ENCODE results near the gene C14orf119. TPM values are rescaled to one million over a fixed set of nuclear protein-coding genes. Genes with fewer than 3 reads are reported as not detected.

C14orf119 gene
- total RNA-seq, 1 experiment from 2014 or later = 54.5 TPM

DNA sequence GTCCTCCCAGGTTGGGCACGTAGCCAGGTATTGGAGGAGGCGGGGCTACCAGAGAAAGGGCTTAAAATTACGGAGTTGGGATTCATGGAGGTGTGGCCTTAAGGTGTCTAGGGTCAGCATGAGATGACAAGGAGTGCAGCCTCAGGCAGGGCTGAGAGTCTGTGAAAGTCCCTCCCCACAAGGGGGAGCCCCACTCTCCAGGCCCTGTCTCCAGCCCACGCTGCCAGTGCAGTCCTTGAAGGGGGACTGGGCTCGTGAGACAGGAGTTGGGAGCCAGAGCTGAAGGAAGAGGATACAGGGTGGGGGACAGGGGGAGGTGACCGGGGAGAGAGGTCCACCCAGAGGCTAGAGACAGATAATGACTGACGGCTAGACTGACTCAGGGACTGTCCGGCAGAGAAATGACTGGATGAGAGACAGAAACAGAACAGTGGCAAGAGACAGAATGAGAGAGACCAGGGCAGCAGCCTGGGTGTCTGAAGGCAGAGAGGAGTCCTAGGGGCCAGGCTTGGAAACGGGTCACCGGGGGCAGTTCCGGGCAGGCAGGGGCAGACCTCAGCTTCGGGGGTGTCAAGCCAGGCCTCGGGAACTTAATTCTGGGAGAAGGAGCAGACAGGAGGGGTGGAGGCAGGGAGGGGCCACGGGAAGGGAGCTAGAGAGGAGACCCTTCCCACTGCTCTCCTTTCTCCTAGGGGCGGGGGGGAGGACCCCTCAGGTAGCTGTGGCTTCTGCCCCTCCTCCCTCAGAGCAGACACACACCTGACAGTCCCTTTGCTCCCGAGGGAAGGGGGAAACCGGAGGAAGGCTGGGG lies 39.0 kb upstream of the C14orf119 start:
- peak overlapping the region; percentile 76 for H3K4me3 ChIP-seq (ENCODE audit: low read depth, low read length, poor library complexity, severe bottlenecking)
- H3K4me1 ChIP-seq (ENCODE audit: insufficient read depth, low read length, poor library complexity, severe bottlenecking) = peaks cover 19% of the 10 kb centered on the region
- H3K27me3 ChIP-seq (replicated peaks; ENCODE audit: insufficient read depth, low read depth, low read length, poor library complexity) = no peaks in the 10 kb centered on the region
- H3K27ac ChIP-seq (ENCODE audit: low read depth, low read length, poor library complexity, severe bottlenecking) = peak overlapping the region; percentile 84
- ChIA-PET CTCF (interaction anchor here (0.7 to 10.7 kb wide), 7 partner anchors 13 to 84 kb away, joined by 3 to 134 read pairs (median 4); no protein-coding TSS in a partner anchor), POLR2A (ENCODE audit: low non-redundant PET) (no interaction called here)
- peaks cover 48% of the 10 kb centered on the region for H3K36me3 ChIP-seq (ENCODE audit: insufficient read depth, low read length, poor library complexity, severe bottlenecking)
- H3K9me3 ChIP-seq (ENCODE audit: low read depth, low read length, poor library complexity, severe bottlenecking) = no peaks in the 10 kb centered on the region
- TF ChIP-seq, protein P1, sequence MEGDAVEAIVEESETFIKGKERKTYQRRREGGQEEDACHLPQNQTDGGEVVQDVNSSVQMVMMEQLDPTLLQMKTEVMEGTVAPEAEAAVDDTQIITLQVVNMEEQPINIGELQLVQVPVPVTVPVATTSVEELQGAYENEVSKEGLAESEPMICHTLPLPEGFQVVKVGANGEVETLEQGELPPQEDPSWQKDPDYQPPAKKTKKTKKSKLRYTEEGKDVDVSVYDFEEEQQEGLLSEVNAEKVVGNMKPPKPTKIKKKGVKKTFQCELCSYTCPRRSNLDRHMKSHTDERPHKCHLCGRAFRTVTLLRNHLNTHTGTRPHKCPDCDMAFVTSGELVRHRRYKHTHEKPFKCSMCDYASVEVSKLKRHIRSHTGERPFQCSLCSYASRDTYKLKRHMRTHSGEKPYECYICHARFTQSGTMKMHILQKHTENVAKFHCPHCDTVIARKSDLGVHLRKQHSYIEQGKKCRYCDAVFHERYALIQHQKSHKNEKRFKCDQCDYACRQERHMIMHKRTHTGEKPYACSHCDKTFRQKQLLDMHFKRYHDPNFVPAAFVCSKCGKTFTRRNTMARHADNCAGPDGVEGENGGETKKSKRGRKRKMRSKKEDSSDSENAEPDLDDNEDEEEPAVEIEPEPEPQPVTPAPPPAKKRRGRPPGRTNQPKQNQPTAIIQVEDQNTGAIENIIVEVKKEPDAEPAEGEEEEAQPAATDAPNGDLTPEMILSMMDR (conservative IDR thresholded peaks at IDR 0.05; ENCODE audit: low read depth, low read length) = peak; percentile 94
- no peak for TF ChIP-seq EZH2 (IDR thresholded peaks at IDR 0.05; ENCODE audit: borderline replicate concordance, low read depth, low read length, poor library complexity, severe bottlenecking)
- peak; percentile 89 for DNase-seq (ENCODE audit: low spot score)
- intact Hi-C loops (cut with micrococcal nuclease; ENCODE audit: unreplicated experiment) = loop anchor here (5.0 to 10.0 kb wide), 2 partner anchors 502 to 669 kb away; no protein-coding TSS in a partner anchor
- BruUV-seq (replicated peaks) = no TSS peak

DNA sequence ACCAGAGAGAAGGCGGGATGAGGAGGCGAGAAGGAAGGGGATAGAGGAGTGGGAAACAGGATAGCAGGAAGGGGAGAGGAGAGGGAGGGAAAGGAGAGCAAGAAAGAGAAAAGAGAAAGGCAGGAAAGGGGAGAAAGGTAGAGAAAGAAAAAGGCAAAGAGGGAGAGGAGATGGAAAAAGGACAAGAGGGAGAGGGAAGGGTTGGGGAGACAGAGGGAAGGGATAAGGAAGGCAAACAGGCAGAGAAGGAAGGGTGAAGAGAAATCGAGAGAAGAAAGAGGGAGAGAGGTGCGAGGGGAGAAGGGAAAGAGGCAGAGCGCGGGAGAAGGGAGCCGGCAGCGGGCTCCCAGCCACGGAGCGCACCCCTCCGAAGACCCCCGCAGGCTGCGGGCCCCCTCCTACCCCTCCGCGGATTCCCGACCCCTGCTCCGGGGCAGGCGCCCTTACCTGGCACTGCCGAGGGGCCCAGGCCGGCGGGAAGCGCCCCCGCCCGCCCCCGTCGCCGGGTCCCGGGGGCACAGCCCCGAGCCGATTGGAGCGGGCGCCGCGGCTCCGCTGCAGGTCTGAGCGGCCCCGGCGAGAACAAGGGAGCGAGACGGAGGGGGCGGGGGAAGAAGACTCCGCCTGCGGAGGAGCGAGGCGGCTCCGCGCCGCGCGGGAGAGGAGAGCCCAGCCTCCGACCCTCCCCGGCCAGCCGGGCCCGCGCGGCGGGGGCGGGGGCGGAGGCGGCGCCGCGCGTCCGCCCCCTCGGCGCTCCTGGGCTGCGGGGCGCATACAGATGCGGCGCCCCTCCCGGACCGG lies 38.1 kb upstream of the C14orf119 start, which contains the start of gene CDH24:
Gene CDH24 (minus strand): TSS at position 565 of the 801 bp plus-strand sequence. CDS start 1,787 bp downstream, outside the sequence.
- intact Hi-C loops (cut with micrococcal nuclease; ENCODE audit: unreplicated experiment) = loop anchor here (5.0 to 10.0 kb wide), 2 partner anchors 502 to 670 kb away; no protein-coding TSS in a partner anchor
- peak; percentile 91 for DNase-seq (ENCODE audit: low spot score)
- TF ChIP-seq, protein P1 (conservative IDR thresholded peaks at IDR 0.05; ENCODE audit: low read depth, low read length) = no peak
- TF ChIP-seq EZH2 (IDR thresholded peaks at IDR 0.05; ENCODE audit: borderline replicate concordance, low read depth, low read length, poor library complexity, severe bottlenecking) = no peak
- Histone ChIP-seq H3K4me3 (ENCODE audit: low read depth, low read length, poor library complexity, severe bottlenecking) (peak within 1 kb of the TSS; percentile 76), H3K9me3 (ENCODE audit: low read depth, low read length, poor library complexity, severe bottlenecking) (no peaks in the 10 kb centered on the region), H3K27ac (ENCODE audit: low read depth, low read length, poor library complexity, severe bottlenecking) (peak within 1 kb of the TSS; percentile 84), H3K27me3 (replicated peaks; ENCODE audit: insufficient read depth, low read depth, low read length, poor library complexity) (no peaks in the 10 kb centered on the region), H3K36me3 (ENCODE audit: insufficient read depth, low read length, poor library complexity, severe bottlenecking) (peaks cover 48% of the 10 kb centered on the region), H3K4me1 (ENCODE audit: insufficient read depth, low read length, poor library complexity, severe bottlenecking) (peaks cover 23% of the 10 kb centered on the region)
- ChIA-PET POLR2A (ENCODE audit: low non-redundant PET) (no interaction called here), CTCF (interaction anchor here (0.6 to 10.7 kb wide), 19 partner anchors 10 to 169 kb away, joined by 3 to 134 read pairs (median 5); partner anchors contain the start of genes AJUBA and PRMT5)
- no TSS peak for BruUV-seq (replicated peaks)

Data from A673 (cell line).